Nephron progenitor cell (in vitro differentiated cells): ENCODE data around the gene MCF2L.

ENCODE experiments used
- DNase-seq: peaks from one replicate; pipeline ENCODE4 v3.0.0; 2021
- H3K27ac Mint-ChIP-seq: 2 replicates; pipeline ENCODE4 v1.8.0; 2021; ENCODE audit warnings: mild to moderate bottlenecking, moderate library complexity, mixed read lengths
- H3K27me3 Mint-ChIP-seq: 2 replicates; pipeline ENCODE4 v1.8.0; 2021; ENCODE audit warnings: mild to moderate bottlenecking, low read depth, mixed read lengths; ENCODE audit not compliant: poor library complexity
- H3K36me3 Mint-ChIP-seq: 2 replicates; pipeline ENCODE4 v1.8.0; 2021; ENCODE audit warnings: low read depth, mixed read lengths
- H3K4me1 Mint-ChIP-seq: 2 replicates; pipeline ENCODE4 v1.8.0; 2021; ENCODE audit warnings: mixed read lengths
- H3K4me3 Mint-ChIP-seq: 2 replicates; pipeline ENCODE4 v1.8.0; 2021; ENCODE audit warnings: mild to moderate bottlenecking, moderate library complexity, mixed read lengths
- H3K9me3 Mint-ChIP-seq: 2 replicates; pipeline ENCODE4 v1.8.0; 2021; ENCODE audit warnings: mild to moderate bottlenecking, moderate library complexity, mixed read lengths
- TF ChIP-seq, protein P1 (sequence below): fragments of 200-600 bp; sonication (generic); IDR thresholded peaks from 2 replicates; pipeline ENCODE4 v1.5.0; 2021; ENCODE audit warnings: antibody characterized with exemption

The MCF2L gene, protein sequence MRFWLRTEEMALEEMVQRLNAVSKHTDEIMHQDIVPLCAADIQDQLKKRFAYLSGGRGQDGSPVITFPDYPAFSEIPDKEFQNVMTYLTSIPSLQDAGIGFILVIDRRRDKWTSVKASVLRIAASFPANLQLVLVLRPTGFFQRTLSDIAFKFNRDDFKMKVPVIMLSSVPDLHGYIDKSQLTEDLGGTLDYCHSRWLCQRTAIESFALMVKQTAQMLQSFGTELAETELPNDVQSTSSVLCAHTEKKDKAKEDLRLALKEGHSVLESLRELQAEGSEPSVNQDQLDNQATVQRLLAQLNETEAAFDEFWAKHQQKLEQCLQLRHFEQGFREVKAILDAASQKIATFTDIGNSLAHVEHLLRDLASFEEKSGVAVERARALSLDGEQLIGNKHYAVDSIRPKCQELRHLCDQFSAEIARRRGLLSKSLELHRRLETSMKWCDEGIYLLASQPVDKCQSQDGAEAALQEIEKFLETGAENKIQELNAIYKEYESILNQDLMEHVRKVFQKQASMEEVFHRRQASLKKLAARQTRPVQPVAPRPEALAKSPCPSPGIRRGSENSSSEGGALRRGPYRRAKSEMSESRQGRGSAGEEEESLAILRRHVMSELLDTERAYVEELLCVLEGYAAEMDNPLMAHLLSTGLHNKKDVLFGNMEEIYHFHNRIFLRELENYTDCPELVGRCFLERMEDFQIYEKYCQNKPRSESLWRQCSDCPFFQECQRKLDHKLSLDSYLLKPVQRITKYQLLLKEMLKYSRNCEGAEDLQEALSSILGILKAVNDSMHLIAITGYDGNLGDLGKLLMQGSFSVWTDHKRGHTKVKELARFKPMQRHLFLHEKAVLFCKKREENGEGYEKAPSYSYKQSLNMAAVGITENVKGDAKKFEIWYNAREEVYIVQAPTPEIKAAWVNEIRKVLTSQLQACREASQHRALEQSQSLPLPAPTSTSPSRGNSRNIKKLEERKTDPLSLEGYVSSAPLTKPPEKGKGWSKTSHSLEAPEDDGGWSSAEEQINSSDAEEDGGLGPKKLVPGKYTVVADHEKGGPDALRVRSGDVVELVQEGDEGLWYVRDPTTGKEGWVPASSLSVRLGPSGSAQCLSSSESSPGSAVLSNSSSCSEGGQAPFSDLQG

DNA sequence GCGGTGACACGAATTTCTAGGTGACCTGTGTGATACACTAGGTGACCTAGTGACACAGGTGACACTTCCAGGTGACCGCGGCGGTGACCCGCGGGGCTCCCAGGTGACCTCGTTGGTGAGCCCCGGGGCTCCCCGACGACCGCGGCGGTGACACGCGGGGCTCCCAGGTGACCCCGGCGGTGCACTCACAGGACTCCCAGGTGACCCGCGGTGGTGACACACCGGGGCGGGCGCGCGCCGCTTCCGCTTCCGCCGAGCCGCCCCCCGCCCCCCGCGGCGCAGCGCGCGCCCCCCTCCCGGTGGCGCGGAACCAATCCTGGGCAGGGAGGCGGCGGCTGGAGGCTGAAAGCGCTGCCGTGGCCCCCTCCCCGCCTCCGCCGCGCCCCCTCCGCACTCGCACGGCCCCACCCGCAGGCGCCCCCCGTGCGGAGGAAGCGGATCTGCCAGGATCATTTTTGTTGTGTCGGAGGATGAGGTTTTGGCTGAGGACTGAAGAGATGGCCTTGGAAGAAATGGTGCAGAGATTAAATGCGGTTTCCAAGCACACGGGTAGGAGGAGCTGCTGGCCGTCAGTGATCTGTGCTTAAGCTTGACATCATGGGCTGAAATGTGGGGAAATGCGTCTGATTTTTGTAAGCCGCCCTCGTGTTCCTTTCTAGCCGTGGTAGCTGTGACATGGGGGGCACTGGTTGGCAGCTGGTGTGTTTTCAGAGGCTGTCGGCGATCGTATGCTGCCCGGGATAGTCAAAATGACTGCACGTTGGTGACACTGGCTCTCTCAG is at the start of gene MCF2L:
MCF2L (plus strand) TSS at position 305 of the 782 bp plus-strand sequence; CDS start at position 471, 166 bp downstream.
- Mint-ChIP-seq H3K27me3 (peaks cover 74% of the 10 kb centered on the region), H3K36me3 (peaks cover 4% of the 10 kb centered on the region), H3K4me1 (peaks cover 41% of the 10 kb centered on the region), H3K9me3 (peaks cover 30% of the 10 kb centered on the region), H3K4me3 (peak within 1 kb of the TSS; percentile 90), H3K27ac (no peak within 1 kb of the TSS)
- TF ChIP-seq, protein P1, sequence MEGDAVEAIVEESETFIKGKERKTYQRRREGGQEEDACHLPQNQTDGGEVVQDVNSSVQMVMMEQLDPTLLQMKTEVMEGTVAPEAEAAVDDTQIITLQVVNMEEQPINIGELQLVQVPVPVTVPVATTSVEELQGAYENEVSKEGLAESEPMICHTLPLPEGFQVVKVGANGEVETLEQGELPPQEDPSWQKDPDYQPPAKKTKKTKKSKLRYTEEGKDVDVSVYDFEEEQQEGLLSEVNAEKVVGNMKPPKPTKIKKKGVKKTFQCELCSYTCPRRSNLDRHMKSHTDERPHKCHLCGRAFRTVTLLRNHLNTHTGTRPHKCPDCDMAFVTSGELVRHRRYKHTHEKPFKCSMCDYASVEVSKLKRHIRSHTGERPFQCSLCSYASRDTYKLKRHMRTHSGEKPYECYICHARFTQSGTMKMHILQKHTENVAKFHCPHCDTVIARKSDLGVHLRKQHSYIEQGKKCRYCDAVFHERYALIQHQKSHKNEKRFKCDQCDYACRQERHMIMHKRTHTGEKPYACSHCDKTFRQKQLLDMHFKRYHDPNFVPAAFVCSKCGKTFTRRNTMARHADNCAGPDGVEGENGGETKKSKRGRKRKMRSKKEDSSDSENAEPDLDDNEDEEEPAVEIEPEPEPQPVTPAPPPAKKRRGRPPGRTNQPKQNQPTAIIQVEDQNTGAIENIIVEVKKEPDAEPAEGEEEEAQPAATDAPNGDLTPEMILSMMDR = no peak
- peak; percentile 56 for DNase-seq

DNA sequence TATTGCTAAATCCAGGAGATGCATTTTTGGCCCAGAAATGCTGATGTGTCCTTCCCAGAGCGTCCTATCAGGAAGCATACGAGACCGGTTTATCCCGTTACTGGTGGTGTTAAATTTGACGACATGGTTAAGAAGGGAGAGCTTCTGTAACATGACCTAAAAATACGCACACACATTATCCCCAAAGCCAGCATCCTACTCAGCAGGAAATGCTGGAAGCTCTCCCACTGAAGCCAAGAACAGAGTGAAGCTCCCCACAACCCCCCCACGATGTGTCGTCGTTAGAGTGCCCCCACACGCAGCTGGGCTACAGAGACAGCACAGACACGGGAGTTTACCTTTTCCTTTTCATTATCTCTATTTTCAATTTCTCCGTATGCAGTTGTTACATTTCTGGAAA is 45.1 kb upstream of the MCF2L start:
- Mint-ChIP-seq H3K27ac (no peak overlapping the region), H3K36me3 (peaks cover 28% of the 10 kb centered on the region), H3K9me3 (peaks cover 36% of the 10 kb centered on the region), H3K4me1 (peaks cover 8% of the 10 kb centered on the region), H3K4me3 (no peak overlapping the region), H3K27me3 (peaks cover 6% of the 10 kb centered on the region)
- no peak for DNase-seq
- TF ChIP-seq, protein P1 = no peak

DNA sequence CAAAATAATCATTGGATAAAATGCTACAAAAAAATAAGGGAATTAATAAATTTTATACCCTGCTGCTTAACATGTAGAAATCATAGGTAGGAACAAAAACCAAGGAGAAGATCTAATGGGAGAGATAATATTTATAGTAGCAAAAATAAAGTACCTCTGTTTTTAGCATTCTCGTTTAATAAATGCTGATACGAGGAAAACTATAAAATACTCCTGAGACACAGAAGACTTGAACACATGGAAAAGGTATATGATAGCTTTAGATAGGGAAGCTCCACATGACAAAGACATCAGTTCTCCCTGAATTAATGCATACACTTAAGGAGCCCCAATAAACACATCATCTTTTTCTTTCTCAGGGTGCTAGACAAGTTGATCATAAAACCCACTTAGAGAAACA is 44.6 kb upstream of the MCF2L start:
- peaks cover 12% of the 10 kb centered on the region for H3K4me1 Mint-ChIP-seq
- TF ChIP-seq, protein P1 = no peak
- no peak for DNase-seq
- peaks cover 28% of the 10 kb centered on the region for H3K36me3 Mint-ChIP-seq
- H3K4me3 Mint-ChIP-seq = no peak overlapping the region
- peaks cover 9% of the 10 kb centered on the region for H3K27me3 Mint-ChIP-seq
- H3K27ac Mint-ChIP-seq = no peak overlapping the region
- peaks cover 36% of the 10 kb centered on the region for H3K9me3 Mint-ChIP-seq

DNA sequence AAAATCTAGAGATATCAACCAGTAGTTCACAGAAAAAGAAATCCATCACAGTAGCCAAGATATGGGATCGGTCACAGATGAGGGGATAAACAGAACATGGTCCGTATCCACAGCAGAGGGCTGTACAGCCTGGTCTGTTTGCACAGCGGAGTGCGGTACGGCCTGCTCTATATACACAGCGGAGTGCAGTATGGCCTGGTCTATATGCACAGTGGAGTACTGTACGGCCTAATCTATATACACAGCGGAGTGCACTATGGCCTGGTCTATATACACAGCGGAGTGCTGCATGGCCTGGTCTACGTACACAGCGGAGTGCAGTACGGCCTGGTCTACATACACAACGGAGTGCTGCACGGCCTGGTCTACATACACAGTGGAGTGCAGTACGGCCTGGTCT is 43.0 kb upstream of the MCF2L start:
- no peak for DNase-seq
- H3K27me3 Mint-ChIP-seq = peaks cover 12% of the 10 kb centered on the region
- peaks cover 17% of the 10 kb centered on the region for H3K4me1 Mint-ChIP-seq
- H3K27ac Mint-ChIP-seq = no peak overlapping the region
- TF ChIP-seq, protein P1 = no peak
- peaks cover 33% of the 10 kb centered on the region for H3K9me3 Mint-ChIP-seq
- H3K36me3 Mint-ChIP-seq = peaks cover 21% of the 10 kb centered on the region
- H3K4me3 Mint-ChIP-seq = no peak overlapping the region

DNA sequence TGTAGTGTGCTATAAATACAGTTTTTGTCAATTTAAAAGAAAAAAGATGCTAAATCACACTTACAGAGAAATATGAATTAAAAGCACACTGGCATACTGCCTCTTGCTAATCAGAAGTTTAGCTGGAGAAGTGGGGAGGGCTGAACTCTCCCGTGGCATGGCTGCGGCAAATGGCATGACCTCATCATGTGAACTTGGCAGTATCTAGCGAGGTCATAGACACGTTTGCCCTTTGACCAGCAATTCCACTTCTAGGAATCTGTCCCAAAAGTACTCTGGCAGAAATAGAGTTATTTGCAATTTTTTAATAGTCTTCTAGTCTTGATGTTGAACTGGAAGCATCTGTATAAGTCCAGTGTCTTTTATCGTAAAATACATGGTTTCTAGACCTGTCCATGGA is 42.0 kb upstream of the MCF2L start:
- Mint-ChIP-seq H3K9me3 (peaks cover 30% of the 10 kb centered on the region), H3K4me3 (no peak overlapping the region), H3K27ac (no peak overlapping the region), H3K27me3 (peaks cover 12% of the 10 kb centered on the region), H3K36me3 (peaks cover 19% of the 10 kb centered on the region), H3K4me1 (peaks cover 27% of the 10 kb centered on the region)
- DNase-seq = no peak
- TF ChIP-seq, protein P1 = no peak
